ENCODE results near the gene PGLYRP1. TPM values are rescaled to one million over a fixed set of nuclear protein-coding genes. Genes with fewer than 3 reads are reported as not detected.

Gene PGLYRP1
- total and polyA plus RNA-seq, 2 of the 4 experiments (the other 2 are of a cell fraction), result not detected

DNA sequence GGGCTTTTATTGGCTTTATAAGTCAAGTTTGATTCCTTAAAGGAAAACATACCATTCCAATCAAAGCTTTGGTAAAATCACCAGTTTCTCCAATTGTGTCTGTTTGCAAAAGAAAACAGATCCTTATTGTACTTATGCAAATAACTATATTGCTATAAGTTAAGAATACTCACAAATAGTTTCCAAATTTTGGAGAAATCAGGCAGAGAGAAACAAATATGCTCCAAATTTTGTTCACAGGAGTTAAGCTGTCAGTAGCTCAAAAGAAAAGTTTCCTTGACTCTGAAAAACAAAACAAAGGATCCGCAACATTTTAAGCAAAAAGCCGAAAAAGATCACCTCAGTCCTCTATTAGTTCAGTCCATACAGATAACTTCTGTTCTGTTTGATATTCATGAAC lies 37.2 kb upstream of the PGLYRP1 start:
- Histone ChIP-seq H3K4me1 (ENCODE audit: control insufficient read depth, insufficient read depth, low read length) (no peaks in the 10 kb centered on the region), H2AK9ac (replicated peaks; ENCODE audit: low read depth, low read length, poor library complexity) (no peak overlapping the region), H4K5ac (ENCODE audit: low read depth, low read length) (no peak overlapping the region), H2AFZ (replicated peaks; ENCODE audit: low read length, poor library complexity) (no peak overlapping the region), H3K27me3 (ENCODE audit: control insufficient read depth, insufficient read depth, low read length) (peaks cover 42% of the 10 kb centered on the region), H3K79me1 (ENCODE audit: low read depth in 1 of 2, low read length in 2 of 2) (no peaks in the 10 kb centered on the region), H2BK20ac (ENCODE audit: low read depth, low read length) (no peak overlapping the region), H3K23ac (ENCODE audit: low read depth, low read length) (no peak overlapping the region), H4K91ac (ENCODE audit: insufficient read depth, low read depth, low read length) (no peak overlapping the region), H2AK5ac (ENCODE audit: low read depth, low read length) (no peak overlapping the region), H3K4me2 (ENCODE audit: low read depth, low read length) (no peak overlapping the region), H2BK120ac (ENCODE audit: low read depth, low read length) (no peak overlapping the region), H3K4me3 (ENCODE audit: insufficient read depth, low read depth, low read length) (no peak overlapping the region), H3K9me1 (ENCODE audit: insufficient read depth, low read length) (no peaks in the 10 kb centered on the region), H3K27ac (ENCODE audit: insufficient read depth, low read length) (no peak overlapping the region), H3K4ac (ENCODE audit: low read depth, low read length) (no peak overlapping the region), H3K18ac (ENCODE audit: low read depth, low read length) (no peak overlapping the region), H3K9me3 (ENCODE audit: control insufficient read depth, insufficient read depth, low read length) (peaks cover 8% of the 10 kb centered on the region; the same call in 1 of the 2 replicates), H2BK5ac (ENCODE audit: low read depth, low read length, poor library complexity, severe bottlenecking) (no peak overlapping the region), H4K8ac (ENCODE audit: low read depth in 2 of 2, low read length in 2 of 2) (no peak overlapping the region), H2BK15ac (ENCODE audit: low read depth, low read length) (no peak overlapping the region), H3K36me3 (ENCODE audit: control insufficient read depth, insufficient read depth, low read length) (no peaks in the 10 kb centered on the region), H3K56ac (ENCODE audit: extremely low read depth, insufficient read depth, low read length) (no peak overlapping the region), H3K14ac (replicated peaks; ENCODE audit: low read depth, low read length) (no peak overlapping the region), H3K9ac (ENCODE audit: low read depth, low read length) (no peak overlapping the region), H4K20me1 (ENCODE audit: insufficient read depth, low read length) (no peaks in the 10 kb centered on the region)
- BruUV-seq (replicated peaks), result no TSS peak
- ATAC-seq (ENCODE audit: low read depth) (no peak), DNase-seq (no peak)
- dilution Hi-C loops (cut with HindIII; ENCODE audit: low sequenced_read_pairs, unreplicated experiment) (no loop called here), in situ Hi-C loops (cut with MboI; ENCODE audit: low sequenced_read_pairs) (no loop called here), intact Hi-C loops (cut with micrococcal nuclease) (no loop called here)
- ChIA-PET POLR2A (ENCODE audit: unreplicated experiment) (no interaction called here), CTCF (no interaction called here)
- no peak for TF ChIP-seq FOS (IDR thresholded peaks at IDR 0.05; ENCODE audit: low read depth, low read length)
- TF ChIP-seq SMC3 (IDR thresholded peaks at IDR 0.05; ENCODE audit: low read depth, low read length), result no peak
- no peak for TF ChIP-seq CEBPB (IDR thresholded peaks at IDR 0.05; ENCODE audit: low read depth, low read length)
- WGBS, 2 experiments (ENCODE audit: extremely low coverage in 2 of 2, insufficient read length in 1 of 2), result no CpG with 5 or more reads among the region's 2 CpGs
